GM19240 (cell line): ENCODE measurements around the gene BRCC3.
A peak's percentile ranks its signal among the peaks of the same experiment; 100 is the strongest.

ENCODE experiments used
- DNase-seq: peaks from one replicate; pipeline ENCODE4 v3.0.0; 2011; ENCODE audit warnings: low spot score; ENCODE audit not compliant: insufficient read length

The BRCC3 gene

GRCh38 chrX:155070975-155071693 lies at the start of gene BRCC3, which contains the start of the genes CMC4 and MTCP1:
BRCC3 (plus strand) TSS chrX:155071508; CDS start chrX:155071528, 20 bp downstream.
CMC4 (minus strand) TSS chrX:155071136; CDS start chrX:155064023, 7,113 bp downstream.
MTCP1 (minus strand) TSS chrX:155071136; CDS start chrX:155066010, 5,126 bp downstream.
- DNase-seq: peak; percentile 56

GRCh38 chrX:155022585-155022984 lies 48.7 kb upstream of the BRCC3 start, which contains the start of gene F8:
F8 (minus strand) TSS chrX:155022723; CDS start chrX:155022552, 171 bp downstream.
- no peak for DNase-seq

- DNase-seq: no peak
Observed at GRCh38 chrX:155023907-155024833, 47.1 kb upstream of the BRCC3 start.

GRCh38 chrX:155026420-155026726 lies 44.9 kb upstream of the BRCC3 start:
- no peak for DNase-seq

- DNase-seq: peak; percentile 41
Observed at GRCh38 chrX:155026727-155027508, 44.4 kb upstream of the BRCC3 start, which contains the start of gene FUNDC2. FUNDC2 (plus strand) TSS chrX:155026844; CDS start chrX:155026939, 95 bp downstream.

- DNase-seq: no peak
Observed at GRCh38 chrX:155027509-155028066, 43.7 kb upstream of the BRCC3 start.

GRCh38 chrX:155028129-155028528 lies 43.2 kb upstream of the BRCC3 start:
- DNase-seq: no peak

- DNase-seq: no peak
Observed at GRCh38 chrX:155028877-155029291, 42.4 kb upstream of the BRCC3 start.

- no peak for DNase-seq
Observed at GRCh38 chrX:155031657-155032056, 39.7 kb upstream of the BRCC3 start.

GRCh38 chrX:155035688-155036087 lies 35.6 kb upstream of the BRCC3 start:
- DNase-seq: no peak

- no peak for DNase-seq
Observed at GRCh38 chrX:155046129-155046810, 25.0 kb upstream of the BRCC3 start.

GRCh38 chrX:155046811-155047528 lies 24.3 kb upstream of the BRCC3 start:
- DNase-seq: no peak

GRCh38 chrX:155048977-155049619 lies 22.2 kb upstream of the BRCC3 start:
- no peak for DNase-seq

GRCh38 chrX:155052738-155053498 lies 18.4 kb upstream of the BRCC3 start:
- no peak for DNase-seq

- DNase-seq: no peak
Observed at GRCh38 chrX:155053656-155054055, 17.7 kb upstream of the BRCC3 start.

GRCh38 chrX:155054255-155054654 lies 17.1 kb upstream of the BRCC3 start:
- DNase-seq: no peak

- no peak for DNase-seq
Observed at GRCh38 chrX:155055494-155055893, 15.8 kb upstream of the BRCC3 start.

- no peak for DNase-seq
Observed at GRCh38 chrX:155056471-155056870, 14.8 kb upstream of the BRCC3 start.
